WTC11 (cell line): ENCODE results near the gene ABCB6. TPM values are rescaled to one million over a fixed set of nuclear protein-coding genes. Genes with fewer than 3 reads are reported as not detected.

Source experiments
- ATAC-seq: fragments of 200-7000 bp; cut with Tn5 transposase; 2 replicates; pipeline ENCODE4 v1.10.0; 2021; ENCODE audit warnings: mild to moderate bottlenecking, moderate library complexity
- CTCF ChIA-PET: fragments of 300-600 bp; sonication (Branson Sonifier 250); formaldehyde crosslinking; loops from one replicate; lab custom pipeline; 2021; ENCODE audit warnings: antibody characterized with exemption; lab: Charles Lee
- POLR2A ChIA-PET: fragments of 350-600 bp; sonication (Branson Sonifier 250); formaldehyde crosslinking; loops from one replicate; lab custom pipeline; 2021; ENCODE audit warnings: antibody characterized with exemption; lab: Charles Lee
- DNase-seq: peaks from one replicate; pipeline ENCODE4 v3.0.0; 2021; ENCODE audit warnings: low spot score
- H3K27ac Mint-ChIP-seq: 2 replicates; pipeline ENCODE4 v1.8.0; 2021; ENCODE audit warnings: mixed read lengths
- H3K27me3 Mint-ChIP-seq: 2 replicates; pipeline ENCODE4 v1.8.0; 2021; ENCODE audit warnings: low read depth, mild to moderate bottlenecking, moderate library complexity, mixed read lengths
- H3K36me3 Mint-ChIP-seq: 2 replicates; pipeline ENCODE4 v1.8.0; 2021; ENCODE audit warnings: mixed read lengths
- H3K4me1 Mint-ChIP-seq: 2 replicates; pipeline ENCODE4 v1.8.0; 2022; ENCODE audit warnings: mixed read lengths
- H3K4me3 Mint-ChIP-seq: 2 replicates; pipeline ENCODE4 v1.8.0; 2021; ENCODE audit warnings: mild to moderate bottlenecking, moderate library complexity, mixed read lengths
- H3K9me3 Mint-ChIP-seq: 2 replicates; pipeline ENCODE4 v1.8.0; 2021; ENCODE audit warnings: mixed read lengths
- CREB1 ChIP-seq: sonication (generic); formaldehyde crosslinking; IDR thresholded peaks from 2 replicates; pipeline ENCODE4 v1.8.0; 2023; ENCODE audit warnings: mild to moderate bottlenecking, missing genetic modification reagents
- ETV6 ChIP-seq: sonication (generic); formaldehyde crosslinking; IDR thresholded peaks from 2 replicates; pipeline ENCODE4 v1.8.1; 2022; ENCODE audit warnings: mild to moderate bottlenecking, missing genetic modification reagents
- HMGA2 ChIP-seq: fragments of 250-450 bp; sonication (Bioruptor Pico); IDR thresholded peaks from 2 replicates; pipeline ENCODE4 v1.4.0; 2021; ENCODE audit warnings: mild to moderate bottlenecking, moderate library complexity
- NR1H2 ChIP-seq: sonication (generic); formaldehyde crosslinking; IDR thresholded peaks from 2 replicates; pipeline ENCODE4 v1.9.0; 2021; ENCODE audit warnings: mild to moderate bottlenecking, moderate library complexity, missing genetic modification reagents
- NR3C1 ChIP-seq: sonication (generic); formaldehyde crosslinking; conservative IDR thresholded peaks from 2 replicates; pipeline ENCODE4 v1.8.1; 2023; ENCODE audit warnings: low read depth, mild to moderate bottlenecking, missing genetic modification reagents
- OVOL2 ChIP-seq: fragments of 250-450 bp; sonication (Bioruptor Pico); IDR thresholded peaks from 2 replicates; pipeline ENCODE4 v1.9.0; 2021; ENCODE audit warnings: mild to moderate bottlenecking, borderline replicate concordance
- PRRX2 ChIP-seq: fragments of 250-450 bp; sonication (Bioruptor Pico); IDR thresholded peaks from 2 replicates; pipeline ENCODE4 v1.8.0; 2021; ENCODE audit warnings: mild to moderate bottlenecking
- SOX15 ChIP-seq: fragments of 250-450 bp; sonication (Bioruptor Pico); IDR thresholded peaks from 2 replicates; pipeline ENCODE4 v1.9.0; 2021; ENCODE audit warnings: mild to moderate bottlenecking
- SP1 ChIP-seq: sonication (generic); formaldehyde crosslinking; conservative IDR thresholded peaks from 2 replicates; pipeline ENCODE4 v1.8.1; 2022; ENCODE audit warnings: missing genetic modification reagents
- TEAD1 ChIP-seq: sonication (generic); formaldehyde crosslinking; IDR thresholded peaks from 2 replicates; pipeline ENCODE4 v1.8.0; 2022; ENCODE audit warnings: mild to moderate bottlenecking, missing genetic modification reagents
- ZNF138 ChIP-seq: sonication (generic); formaldehyde crosslinking; conservative IDR thresholded peaks from 2 replicates; pipeline ENCODE4 v1.8.1; 2022; ENCODE audit warnings: mild to moderate bottlenecking, moderate library complexity, missing genetic modification reagents
- ZNF317 ChIP-seq: sonication (generic); formaldehyde crosslinking; IDR thresholded peaks from 2 replicates; pipeline ENCODE4 v1.8.1; 2023; ENCODE audit warnings: low read depth, mild to moderate bottlenecking, moderate library complexity, missing genetic modification reagents, borderline replicate concordance
- total RNA-seq: library from RNA; stranded (reverse); gene quantifications from 3 replicates; pipeline ENCODE4 v1.2.3, GENCODE V29; 2021
- TF ChIP-seq, protein P1 (sequence below): sonication (generic); formaldehyde crosslinking; IDR thresholded peaks from 2 replicates; pipeline ENCODE4 v1.8.0; 2022; ENCODE audit warnings: mild to moderate bottlenecking, missing genetic modification reagents
- TF ChIP-seq, protein P2 (sequence below): sonication (generic); formaldehyde crosslinking; IDR thresholded peaks from 2 replicates; pipeline ENCODE4 v1.8.0; 2022; ENCODE audit warnings: mild to moderate bottlenecking, missing genetic modification reagents
- TF ChIP-seq, protein P3 (sequence below): sonication (generic); formaldehyde crosslinking; IDR thresholded peaks from 2 replicates; pipeline ENCODE4 v1.8.1; 2022; ENCODE audit warnings: low read depth, mild to moderate bottlenecking, moderate library complexity, missing genetic modification reagents, borderline replicate concordance
- TF ChIP-seq, protein P4 (sequence below): sonication (generic); formaldehyde crosslinking; IDR thresholded peaks from 2 replicates; pipeline ENCODE4 v1.8.1; 2022; ENCODE audit warnings: mild to moderate bottlenecking, missing genetic modification reagents, moderate library complexity, borderline replicate concordance
- TF ChIP-seq, protein P5 (sequence below): fragments of 250-450 bp; sonication (Bioruptor Pico); IDR thresholded peaks from 2 replicates; pipeline ENCODE4 v1.8.0; 2021; ENCODE audit warnings: mild to moderate bottlenecking
- TF ChIP-seq, protein P6 (sequence below): fragments of 250-450 bp; sonication (Bioruptor Pico); IDR thresholded peaks from 2 replicates; pipeline ENCODE4 v1.9.0; 2021; ENCODE audit warnings: mild to moderate bottlenecking, borderline replicate concordance

The ABCB6 gene
- total RNA-seq, 1 experiment from 2014 or later, result 44.8 TPM

DNA sequence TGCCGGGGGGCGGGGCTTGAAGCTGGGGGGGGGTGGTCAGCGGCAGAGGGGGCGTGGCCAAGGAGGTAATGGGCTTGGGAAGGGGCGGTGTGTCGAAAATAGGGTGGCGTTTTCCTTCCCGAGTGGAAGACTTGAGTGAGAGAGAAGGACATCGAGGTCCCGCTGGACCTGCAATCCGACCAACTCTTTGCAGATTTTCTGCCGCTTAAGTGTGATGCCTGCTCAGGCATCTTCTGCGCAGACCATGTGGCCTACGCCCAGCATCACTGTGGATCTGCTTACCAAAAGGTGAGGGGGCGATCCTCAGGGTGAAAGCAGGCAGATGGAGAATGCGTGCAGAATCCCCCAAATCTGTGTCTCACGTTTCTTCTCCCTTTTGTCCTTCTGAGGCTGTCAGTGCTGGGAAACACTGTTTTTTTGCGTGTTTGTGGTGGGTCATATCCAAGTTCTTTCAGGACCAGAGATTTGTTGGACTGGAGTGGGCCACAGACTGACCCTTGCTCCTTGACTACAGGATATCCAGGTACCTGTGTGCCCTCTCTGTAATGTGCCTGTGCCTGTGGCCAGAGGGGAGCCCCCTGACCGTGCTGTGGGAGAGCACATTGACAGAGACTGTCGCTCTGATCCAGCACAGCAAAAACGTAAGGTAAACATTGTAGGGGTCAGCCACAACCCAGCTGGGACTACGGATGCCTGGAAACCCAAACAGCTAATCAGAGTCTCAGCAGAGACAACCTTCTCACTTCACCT lies 11.4 kb downstream of the ABCB6 start:
- peak overlapping the region; percentile 88 for H3K27ac Mint-ChIP-seq
- CTCF ChIA-PET, result interaction anchor here (0.8 to 2.0 kb wide), 9 partner anchors 10 to 195 kb away, joined by 3 to 11 read pairs (median 7); partner anchors contain the start of genes CNPPD1, GLB1L and STK16
- ATAC-seq (peak; percentile 6), DNase-seq (no peak)
- POLR2A ChIA-PET, result interaction anchor here (1.3 to 2.0 kb wide), 4 partner anchors 11 to 45 kb away, joined by 6 to 16 read pairs (median 8); partner anchors contain the start of genes ABCB6, CNPPD1 and TUBA4B
- H3K27me3 Mint-ChIP-seq, result peaks cover 15% of the 10 kb centered on the region
- peaks cover 5% of the 10 kb centered on the region for H3K9me3 Mint-ChIP-seq
- peaks cover 36% of the 10 kb centered on the region for H3K36me3 Mint-ChIP-seq
- peak overlapping the region; percentile 74 for H3K4me3 Mint-ChIP-seq
- peaks cover 6% of the 10 kb centered on the region for H3K4me1 Mint-ChIP-seq
- no peak for TF ChIP-seq ZNF317 (CRISPR knock-in tag)
- no peak for TF ChIP-seq NR3C1

DNA sequence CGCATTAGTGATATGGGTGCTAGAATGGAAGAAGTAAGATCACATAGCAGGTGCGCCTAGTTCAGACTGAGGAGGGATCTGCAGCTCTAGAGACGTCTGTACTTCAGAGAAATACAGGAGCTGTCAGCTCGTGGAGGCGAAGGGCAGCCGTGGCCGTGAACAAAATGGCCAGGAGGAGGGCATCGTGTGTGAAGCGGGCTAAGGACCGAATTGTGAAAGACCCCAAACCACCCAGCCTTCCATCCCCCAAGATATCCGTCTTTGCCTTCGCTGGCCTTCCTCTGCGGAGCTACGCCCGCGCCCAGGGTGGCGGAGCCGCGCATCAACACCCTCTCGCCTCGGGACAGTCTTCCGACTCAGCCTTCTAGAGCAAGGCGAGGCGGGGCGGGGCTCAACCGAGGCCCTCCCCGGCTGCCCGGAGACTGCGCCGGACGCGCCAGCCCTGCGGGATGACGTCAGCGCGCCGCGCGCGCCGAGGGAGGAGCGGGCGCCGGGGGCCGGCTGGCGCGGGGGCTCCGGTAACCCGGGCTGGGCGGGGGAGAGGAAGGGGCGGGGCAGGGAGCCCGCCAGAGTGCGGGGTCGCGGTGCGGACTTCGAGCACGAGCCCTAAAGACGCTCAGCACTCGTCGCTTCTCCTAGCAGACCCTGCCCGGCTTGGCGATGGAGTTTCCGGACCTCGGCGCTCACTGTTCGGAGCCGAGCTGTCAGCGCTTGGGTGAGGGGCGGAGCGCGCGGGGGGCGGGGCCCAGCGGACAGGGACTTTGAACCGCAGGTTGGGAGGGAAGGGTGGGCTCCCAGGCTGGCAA lies 12.2 kb downstream of the ABCB6 start, which contains the start of gene ZFAND2B:
ZFAND2B (plus strand) TSS at position 455 of the 806 bp plus-strand sequence; CDS start at position 661, 206 bp downstream.
- peak; percentile 93 for DNase-seq
- Mint-ChIP-seq H3K27me3 (peaks cover 15% of the 10 kb centered on the region), H3K4me1 (peaks cover 6% of the 10 kb centered on the region), H3K4me3 (peak within 1 kb of the TSS; percentile 74), H3K27ac (peak within 1 kb of the TSS; percentile 91), H3K36me3 (peaks cover 30% of the 10 kb centered on the region), H3K9me3 (peaks cover 5% of the 10 kb centered on the region)
- peak; percentile 96 for ATAC-seq
- ChIA-PET CTCF (interaction anchor here (0.8 to 2.0 kb wide), 14 partner anchors 9 to 323 kb away, joined by 3 to 11 read pairs (median 4); partner anchors contain the start of genes CNPPD1, GLB1L and STK16), POLR2A (interaction anchor here (0.7 to 2.0 kb wide), 8 partner anchors 11 to 46 kb away, joined by 3 to 16 read pairs (median 6); partner anchors contain the start of genes ABCB6, ANKZF1, ATG9A and CNPPD1)
- peak; percentile 74; the same call in 1 of the 2 replicates for TF ChIP-seq PRRX2
- TF ChIP-seq, protein P1, sequence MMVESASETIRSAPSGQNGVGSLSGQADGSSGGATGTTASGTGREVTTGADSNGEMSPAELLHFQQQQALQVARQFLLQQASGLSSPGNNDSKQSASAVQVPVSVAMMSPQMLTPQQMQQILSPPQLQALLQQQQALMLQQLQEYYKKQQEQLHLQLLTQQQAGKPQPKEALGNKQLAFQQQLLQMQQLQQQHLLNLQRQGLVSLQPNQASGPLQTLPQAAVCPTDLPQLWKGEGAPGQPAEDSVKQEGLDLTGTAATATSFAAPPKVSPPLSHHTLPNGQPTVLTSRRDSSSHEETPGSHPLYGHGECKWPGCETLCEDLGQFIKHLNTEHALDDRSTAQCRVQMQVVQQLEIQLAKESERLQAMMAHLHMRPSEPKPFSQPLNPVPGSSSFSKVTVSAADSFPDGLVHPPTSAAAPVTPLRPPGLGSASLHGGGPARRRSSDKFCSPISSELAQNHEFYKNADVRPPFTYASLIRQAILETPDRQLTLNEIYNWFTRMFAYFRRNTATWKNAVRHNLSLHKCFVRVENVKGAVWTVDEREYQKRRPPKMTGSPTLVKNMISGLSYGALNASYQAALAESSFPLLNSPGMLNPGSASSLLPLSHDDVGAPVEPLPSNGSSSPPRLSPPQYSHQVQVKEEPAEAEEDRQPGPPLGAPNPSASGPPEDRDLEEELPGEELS (CRISPR knock-in tag), result peak; percentile 54; the same call in 1 of the 2 replicates
- TF ChIP-seq ZNF138 (CRISPR knock-in tag), result no peak
- TF ChIP-seq, protein P2, sequence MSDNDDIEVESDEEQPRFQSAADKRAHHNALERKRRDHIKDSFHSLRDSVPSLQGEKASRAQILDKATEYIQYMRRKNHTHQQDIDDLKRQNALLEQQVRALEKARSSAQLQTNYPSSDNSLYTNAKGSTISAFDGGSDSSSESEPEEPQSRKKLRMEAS (CRISPR knock-in tag), result peak; percentile 59
- no peak for TF ChIP-seq CREB1 (CRISPR knock-in tag)
- TF ChIP-seq, protein P3, sequence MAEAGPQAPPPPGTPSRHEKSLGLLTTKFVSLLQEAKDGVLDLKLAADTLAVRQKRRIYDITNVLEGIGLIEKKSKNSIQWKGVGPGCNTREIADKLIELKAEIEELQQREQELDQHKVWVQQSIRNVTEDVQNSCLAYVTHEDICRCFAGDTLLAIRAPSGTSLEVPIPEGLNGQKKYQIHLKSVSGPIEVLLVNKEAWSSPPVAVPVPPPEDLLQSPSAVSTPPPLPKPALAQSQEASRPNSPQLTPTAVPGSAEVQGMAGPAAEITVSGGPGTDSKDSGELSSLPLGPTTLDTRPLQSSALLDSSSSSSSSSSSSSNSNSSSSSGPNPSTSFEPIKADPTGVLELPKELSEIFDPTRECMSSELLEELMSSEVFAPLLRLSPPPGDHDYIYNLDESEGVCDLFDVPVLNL, result no peak
- no peak for TF ChIP-seq NR1H2 (CRISPR knock-in tag)
- peak; percentile 40 for TF ChIP-seq SP1 (CRISPR knock-in tag)
- TF ChIP-seq OVOL2 (CRISPR knock-in tag), result no peak; the same call in 1 of the 2 replicates
- TF ChIP-seq, protein P4, sequence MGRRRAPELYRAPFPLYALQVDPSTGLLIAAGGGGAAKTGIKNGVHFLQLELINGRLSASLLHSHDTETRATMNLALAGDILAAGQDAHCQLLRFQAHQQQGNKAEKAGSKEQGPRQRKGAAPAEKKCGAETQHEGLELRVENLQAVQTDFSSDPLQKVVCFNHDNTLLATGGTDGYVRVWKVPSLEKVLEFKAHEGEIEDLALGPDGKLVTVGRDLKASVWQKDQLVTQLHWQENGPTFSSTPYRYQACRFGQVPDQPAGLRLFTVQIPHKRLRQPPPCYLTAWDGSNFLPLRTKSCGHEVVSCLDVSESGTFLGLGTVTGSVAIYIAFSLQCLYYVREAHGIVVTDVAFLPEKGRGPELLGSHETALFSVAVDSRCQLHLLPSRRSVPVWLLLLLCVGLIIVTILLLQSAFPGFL, result no peak
- TF ChIP-seq SOX15 (CRISPR knock-in tag), result no peak
- no peak for TF ChIP-seq HMGA2 (CRISPR knock-in tag)
- TF ChIP-seq, protein P5, sequence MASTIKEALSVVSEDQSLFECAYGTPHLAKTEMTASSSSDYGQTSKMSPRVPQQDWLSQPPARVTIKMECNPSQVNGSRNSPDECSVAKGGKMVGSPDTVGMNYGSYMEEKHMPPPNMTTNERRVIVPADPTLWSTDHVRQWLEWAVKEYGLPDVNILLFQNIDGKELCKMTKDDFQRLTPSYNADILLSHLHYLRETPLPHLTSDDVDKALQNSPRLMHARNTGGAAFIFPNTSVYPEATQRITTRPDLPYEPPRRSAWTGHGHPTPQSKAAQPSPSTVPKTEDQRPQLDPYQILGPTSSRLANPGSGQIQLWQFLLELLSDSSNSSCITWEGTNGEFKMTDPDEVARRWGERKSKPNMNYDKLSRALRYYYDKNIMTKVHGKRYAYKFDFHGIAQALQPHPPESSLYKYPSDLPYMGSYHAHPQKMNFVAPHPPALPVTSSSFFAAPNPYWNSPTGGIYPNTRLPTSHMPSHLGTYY, result 0 out of 2 replicates have a peak, but pooled peaks have one; percentile 11
- peak; percentile 37 for TF ChIP-seq ETV6 (CRISPR knock-in tag)
- peak; percentile 68; the same call in 1 of the 2 replicates for TF ChIP-seq TEAD1 (CRISPR knock-in tag)
- TF ChIP-seq, protein P6, sequence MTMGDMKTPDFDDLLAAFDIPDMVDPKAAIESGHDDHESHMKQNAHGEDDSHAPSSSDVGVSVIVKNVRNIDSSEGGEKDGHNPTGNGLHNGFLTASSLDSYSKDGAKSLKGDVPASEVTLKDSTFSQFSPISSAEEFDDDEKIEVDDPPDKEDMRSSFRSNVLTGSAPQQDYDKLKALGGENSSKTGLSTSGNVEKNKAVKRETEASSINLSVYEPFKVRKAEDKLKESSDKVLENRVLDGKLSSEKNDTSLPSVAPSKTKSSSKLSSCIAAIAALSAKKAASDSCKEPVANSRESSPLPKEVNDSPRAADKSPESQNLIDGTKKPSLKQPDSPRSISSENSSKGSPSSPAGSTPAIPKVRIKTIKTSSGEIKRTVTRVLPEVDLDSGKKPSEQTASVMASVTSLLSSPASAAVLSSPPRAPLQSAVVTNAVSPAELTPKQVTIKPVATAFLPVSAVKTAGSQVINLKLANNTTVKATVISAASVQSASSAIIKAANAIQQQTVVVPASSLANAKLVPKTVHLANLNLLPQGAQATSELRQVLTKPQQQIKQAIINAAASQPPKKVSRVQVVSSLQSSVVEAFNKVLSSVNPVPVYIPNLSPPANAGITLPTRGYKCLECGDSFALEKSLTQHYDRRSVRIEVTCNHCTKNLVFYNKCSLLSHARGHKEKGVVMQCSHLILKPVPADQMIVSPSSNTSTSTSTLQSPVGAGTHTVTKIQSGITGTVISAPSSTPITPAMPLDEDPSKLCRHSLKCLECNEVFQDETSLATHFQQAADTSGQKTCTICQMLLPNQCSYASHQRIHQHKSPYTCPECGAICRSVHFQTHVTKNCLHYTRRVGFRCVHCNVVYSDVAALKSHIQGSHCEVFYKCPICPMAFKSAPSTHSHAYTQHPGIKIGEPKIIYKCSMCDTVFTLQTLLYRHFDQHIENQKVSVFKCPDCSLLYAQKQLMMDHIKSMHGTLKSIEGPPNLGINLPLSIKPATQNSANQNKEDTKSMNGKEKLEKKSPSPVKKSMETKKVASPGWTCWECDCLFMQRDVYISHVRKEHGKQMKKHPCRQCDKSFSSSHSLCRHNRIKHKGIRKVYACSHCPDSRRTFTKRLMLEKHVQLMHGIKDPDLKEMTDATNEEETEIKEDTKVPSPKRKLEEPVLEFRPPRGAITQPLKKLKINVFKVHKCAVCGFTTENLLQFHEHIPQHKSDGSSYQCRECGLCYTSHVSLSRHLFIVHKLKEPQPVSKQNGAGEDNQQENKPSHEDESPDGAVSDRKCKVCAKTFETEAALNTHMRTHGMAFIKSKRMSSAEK (CRISPR knock-in tag), result no peak
